Measurements from ENCODE around the gene ACBD3.

GRCh38 chr1:226148121-226148648, 38.4 kb downstream of the ACBD3 start:
- TF ChIP-seq EP300 (IDR thresholded peaks at IDR 0.05; ENCODE audit: borderline replicate concordance in 1 of 2, low read depth in 2 of 2, low read length in 2 of 2) (no peak), POLR2AphosphoS5 (IDR thresholded peaks at IDR 0.05; ENCODE audit: low read depth, low read length) (no peak), POLR2A (IDR thresholded peaks at IDR 0.05; ENCODE audit: control extremely low read depth in 1 of 2, low read depth in 2 of 2, low read length in 2 of 2) (no peak), CHD2 (IDR thresholded peaks at IDR 0.05; ENCODE audit: low read length) (no peak), NRF1 (IDR thresholded peaks at IDR 0.05; ENCODE audit: low read depth, low read length) (no peak), GTF2F1 (IDR thresholded peaks at IDR 0.05; ENCODE audit: borderline replicate concordance, low read depth, low read length) (no peak), HDAC6 (IDR thresholded peaks at IDR 0.05; ENCODE audit: low read depth, low read length) (no peak), CEBPB (IDR thresholded peaks at IDR 0.05; ENCODE audit: low read depth, low read length) (no peak)
- TF ChIP-seq, protein P1, sequence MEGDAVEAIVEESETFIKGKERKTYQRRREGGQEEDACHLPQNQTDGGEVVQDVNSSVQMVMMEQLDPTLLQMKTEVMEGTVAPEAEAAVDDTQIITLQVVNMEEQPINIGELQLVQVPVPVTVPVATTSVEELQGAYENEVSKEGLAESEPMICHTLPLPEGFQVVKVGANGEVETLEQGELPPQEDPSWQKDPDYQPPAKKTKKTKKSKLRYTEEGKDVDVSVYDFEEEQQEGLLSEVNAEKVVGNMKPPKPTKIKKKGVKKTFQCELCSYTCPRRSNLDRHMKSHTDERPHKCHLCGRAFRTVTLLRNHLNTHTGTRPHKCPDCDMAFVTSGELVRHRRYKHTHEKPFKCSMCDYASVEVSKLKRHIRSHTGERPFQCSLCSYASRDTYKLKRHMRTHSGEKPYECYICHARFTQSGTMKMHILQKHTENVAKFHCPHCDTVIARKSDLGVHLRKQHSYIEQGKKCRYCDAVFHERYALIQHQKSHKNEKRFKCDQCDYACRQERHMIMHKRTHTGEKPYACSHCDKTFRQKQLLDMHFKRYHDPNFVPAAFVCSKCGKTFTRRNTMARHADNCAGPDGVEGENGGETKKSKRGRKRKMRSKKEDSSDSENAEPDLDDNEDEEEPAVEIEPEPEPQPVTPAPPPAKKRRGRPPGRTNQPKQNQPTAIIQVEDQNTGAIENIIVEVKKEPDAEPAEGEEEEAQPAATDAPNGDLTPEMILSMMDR (IDR thresholded peaks at IDR 0.05; ENCODE audit: control extremely low read depth in 1 of 3, insufficient read depth in 1 of 3, low read depth in 1 of 3, low read length in 3 of 3): no peak
